Measurements from ENCODE around the gene STK11. TPM values are rescaled to one million over a fixed set of nuclear protein-coding genes. Genes with fewer than 3 reads are reported as not detected.
A peak's percentile ranks its signal among the peaks of the same experiment; 100 is the strongest.

Gene STK11
- polyA plus RNA-seq, 2 of the 4 experiments (the other 2 are of a cell fraction), result 16.2 to 33.6 TPM

- ChIA-PET POLR2A (no interaction called here), CTCF (interaction anchor here (0.6 to 1.7 kb wide), 6 partner anchors 12 to 100 kb away, joined by 3 to 5 read pairs (median 4); no protein-coding TSS in a partner anchor)
- H3K4me2 ChIP-seq, result no peak overlapping the region
- TF ChIP-seq ZNF302 (CRISPR knock-in tag; IDR thresholded peaks at IDR 0.05) (no peak), RFX5 (IDR thresholded peaks at IDR 0.05) (no peak), SREBF2 (IDR thresholded peaks at IDR 0.05) (no peak), HES2 (IDR thresholded peaks at IDR 0.05) (no peak), JUN (IDR thresholded peaks at IDR 0.05) (no peak)
- ATAC-seq, result no peak
- H3K4me3 ChIP-seq, result no peak overlapping the region
- H3K9me3 ChIP-seq, result no peaks in the 10 kb centered on the region
- no peak for DNase-seq (ENCODE audit: low read depth in 1 of 2, low spot score in 1 of 2)
- no peak for FAIRE-seq
- peaks cover 30% of the 10 kb centered on the region for H3K4me1 ChIP-seq
- no peak overlapping the region; a peak in 1 of 6 replicates for H3K27ac ChIP-seq
- WGBS (ENCODE audit: missing lambda C conversion rate), result 89% methylated on average over 27 of the region's 39 CpGs
Observed at GRCh38 chr19:1213391-1214286, 8.1 kb downstream of the STK11 start.

- POLR2A ChIA-PET, result no interaction called here
- ATAC-seq (no peak), DNase-seq (ENCODE audit: low read depth in 1 of 2, low spot score in 1 of 2) (no peak), FAIRE-seq (no peak)
- TF ChIP-seq TP53 (CRISPR knock-in tag; IDR thresholded peaks at IDR 0.05) (no peak), EHF (CRISPR knock-in tag; IDR thresholded peaks at IDR 0.05) (no peak), RCOR1 (IDR thresholded peaks at IDR 0.05; ENCODE audit: low read depth, low read length) (no peak), ESRRA (IDR thresholded peaks at IDR 0.05; ENCODE audit: borderline replicate concordance, low read length) (no peak), FOSL2 (IDR thresholded peaks at IDR 0.05) (no peak), FOSL2 (CRISPR knock-in tag; IDR thresholded peaks at IDR 0.05) (no peak), RARB (CRISPR knock-in tag; IDR thresholded peaks at IDR 0.05) (no peak), PBX3 (IDR thresholded peaks at IDR 0.05) (no peak), USF2 (IDR thresholded peaks at IDR 0.05) (no peak), CBX2 (IDR thresholded peaks at IDR 0.05; ENCODE audit: borderline replicate concordance, low read depth) (no peak), KDM1A (IDR thresholded peaks at IDR 0.05; ENCODE audit: low read depth) (no peak), MAZ (IDR thresholded peaks at IDR 0.05; ENCODE audit: borderline replicate concordance, low read depth, low read length) (no peak), JUNB (IDR thresholded peaks at IDR 0.05) (no peak), EP300 (IDR thresholded peaks at IDR 0.05) (no peak), FOSB (CRISPR knock-in tag; IDR thresholded peaks at IDR 0.05) (no peak)
- Histone ChIP-seq H3K4me3 (no peak overlapping the region), H3K27ac (peak overlapping the region in 1 of 2 experiments; percentile 48; a peak in 1 of 6 replicates), H3K9me3 (no peaks in the 10 kb centered on the region), H3K4me2 (no peak overlapping the region), H3K4me1 (peaks cover 24% of the 10 kb centered on the region)
- CTCF ChIA-PET, result interaction anchor here (0.6 to 1.7 kb wide), 6 partner anchors 11 to 230 kb away, joined by 3 to 5 read pairs (median 4); partner anchors contain the start of gene WDR18
- 94% methylated on average over 15 of the region's 21 CpGs for WGBS (ENCODE audit: missing lambda C conversion rate)
Observed at GRCh38 chr19:1214299-1214861, 8.8 kb downstream of the STK11 start.
